Measurements from ENCODE around the gene POLR3H.

The POLR3H gene

GRCh38 chr22:41508770-41509170 lies 35.5 kb downstream of the POLR3H start:
- no peak overlapping the region for H3K4me3 ChIP-seq (ENCODE audit: low read depth, low read length)
- TF ChIP-seq CTCF (IDR thresholded peaks at IDR 0.05; ENCODE audit: low read depth, low read length, missing control alignments), result no peak
- DNase-seq (ENCODE audit: low read depth), result no peak

- no peak overlapping the region for H3K4me3 ChIP-seq (ENCODE audit: low read depth, low read length)
- DNase-seq (ENCODE audit: low read depth), result no peak
- no peak for TF ChIP-seq CTCF (IDR thresholded peaks at IDR 0.05; ENCODE audit: low read depth, low read length, missing control alignments)
These were observed 36.8 kb downstream of the POLR3H start for GRCh38 chr22:41507330-41508063.

GRCh38 chr22:41505511-41506220 lies 38.6 kb downstream of the POLR3H start:
- H3K4me3 ChIP-seq (ENCODE audit: low read depth, low read length), result no peak overlapping the region
- no peak for TF ChIP-seq CTCF (IDR thresholded peaks at IDR 0.05; ENCODE audit: low read depth, low read length, missing control alignments)
- no peak for DNase-seq (ENCODE audit: low read depth)

GRCh38 chr22:41504816-41505215 lies 39.5 kb downstream of the POLR3H start:
- H3K4me3 ChIP-seq (ENCODE audit: low read depth, low read length), result no peak overlapping the region
- no peak for DNase-seq (ENCODE audit: low read depth)
- TF ChIP-seq CTCF (IDR thresholded peaks at IDR 0.05; ENCODE audit: low read depth, low read length, missing control alignments), result no peak

- DNase-seq (ENCODE audit: low read depth), result no peak
- no peak for TF ChIP-seq CTCF (IDR thresholded peaks at IDR 0.05; ENCODE audit: low read depth, low read length, missing control alignments)
These were observed 39.9 kb downstream of the POLR3H start for GRCh38 chr22:41504397-41504796.

GRCh38 chr22:41501209-41501608 lies 43.1 kb downstream of the POLR3H start:
- DNase-seq (ENCODE audit: low read depth), result no peak
- TF ChIP-seq CTCF (IDR thresholded peaks at IDR 0.05; ENCODE audit: low read depth, low read length, missing control alignments), result peak; percentile 62
- no peak overlapping the region for H3K4me3 ChIP-seq (ENCODE audit: low read depth, low read length)

More at GRCh38 chr22:41504397-41504796, 39.9 kb downstream of the POLR3H start:
- no peak overlapping the region for H3K4me3 ChIP-seq (ENCODE audit: low read depth, low read length)

Data from GM12864 (cell line).